ENCODE measurements around the gene SH3GLB2.

Gene SH3GLB2

DNA sequence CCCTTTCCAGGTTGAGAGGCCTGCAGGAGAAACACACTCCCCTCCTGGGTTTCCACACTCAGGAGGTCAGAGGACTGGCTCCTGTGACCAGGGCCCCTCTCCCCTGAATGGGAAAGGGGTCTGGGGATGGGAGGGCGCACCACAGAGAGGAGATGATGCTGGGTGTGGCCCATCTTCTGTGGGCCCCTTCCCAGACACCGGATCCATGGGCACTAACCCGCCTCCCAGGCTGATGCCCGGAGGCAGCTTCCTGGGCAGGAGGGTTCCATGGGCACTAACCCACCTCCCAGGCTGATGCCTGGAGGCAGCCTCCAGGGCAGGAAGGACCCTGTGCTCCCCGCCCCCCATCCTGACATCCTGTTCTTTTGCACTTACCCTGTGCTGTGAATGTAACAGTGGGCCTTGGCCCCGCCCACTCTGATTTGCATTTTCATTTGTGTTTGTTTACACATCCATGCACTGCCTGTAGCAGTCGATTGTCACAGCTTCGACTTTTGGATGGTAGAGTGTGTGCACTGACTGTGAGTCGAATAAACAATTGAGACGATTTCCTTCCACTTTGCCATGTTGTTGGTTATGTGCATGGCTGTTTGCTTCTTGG is 43.5 kb upstream of the SH3GLB2 start:
- FAIRE-seq (no peak), DNase-seq (ENCODE audit: insufficient read length, low spot score) (no peak)
- TF ChIP-seq, protein P1, sequence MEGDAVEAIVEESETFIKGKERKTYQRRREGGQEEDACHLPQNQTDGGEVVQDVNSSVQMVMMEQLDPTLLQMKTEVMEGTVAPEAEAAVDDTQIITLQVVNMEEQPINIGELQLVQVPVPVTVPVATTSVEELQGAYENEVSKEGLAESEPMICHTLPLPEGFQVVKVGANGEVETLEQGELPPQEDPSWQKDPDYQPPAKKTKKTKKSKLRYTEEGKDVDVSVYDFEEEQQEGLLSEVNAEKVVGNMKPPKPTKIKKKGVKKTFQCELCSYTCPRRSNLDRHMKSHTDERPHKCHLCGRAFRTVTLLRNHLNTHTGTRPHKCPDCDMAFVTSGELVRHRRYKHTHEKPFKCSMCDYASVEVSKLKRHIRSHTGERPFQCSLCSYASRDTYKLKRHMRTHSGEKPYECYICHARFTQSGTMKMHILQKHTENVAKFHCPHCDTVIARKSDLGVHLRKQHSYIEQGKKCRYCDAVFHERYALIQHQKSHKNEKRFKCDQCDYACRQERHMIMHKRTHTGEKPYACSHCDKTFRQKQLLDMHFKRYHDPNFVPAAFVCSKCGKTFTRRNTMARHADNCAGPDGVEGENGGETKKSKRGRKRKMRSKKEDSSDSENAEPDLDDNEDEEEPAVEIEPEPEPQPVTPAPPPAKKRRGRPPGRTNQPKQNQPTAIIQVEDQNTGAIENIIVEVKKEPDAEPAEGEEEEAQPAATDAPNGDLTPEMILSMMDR (IDR thresholded peaks at IDR 0.05; ENCODE audit: insufficient read depth, missing control alignments), result no peak

DNA sequence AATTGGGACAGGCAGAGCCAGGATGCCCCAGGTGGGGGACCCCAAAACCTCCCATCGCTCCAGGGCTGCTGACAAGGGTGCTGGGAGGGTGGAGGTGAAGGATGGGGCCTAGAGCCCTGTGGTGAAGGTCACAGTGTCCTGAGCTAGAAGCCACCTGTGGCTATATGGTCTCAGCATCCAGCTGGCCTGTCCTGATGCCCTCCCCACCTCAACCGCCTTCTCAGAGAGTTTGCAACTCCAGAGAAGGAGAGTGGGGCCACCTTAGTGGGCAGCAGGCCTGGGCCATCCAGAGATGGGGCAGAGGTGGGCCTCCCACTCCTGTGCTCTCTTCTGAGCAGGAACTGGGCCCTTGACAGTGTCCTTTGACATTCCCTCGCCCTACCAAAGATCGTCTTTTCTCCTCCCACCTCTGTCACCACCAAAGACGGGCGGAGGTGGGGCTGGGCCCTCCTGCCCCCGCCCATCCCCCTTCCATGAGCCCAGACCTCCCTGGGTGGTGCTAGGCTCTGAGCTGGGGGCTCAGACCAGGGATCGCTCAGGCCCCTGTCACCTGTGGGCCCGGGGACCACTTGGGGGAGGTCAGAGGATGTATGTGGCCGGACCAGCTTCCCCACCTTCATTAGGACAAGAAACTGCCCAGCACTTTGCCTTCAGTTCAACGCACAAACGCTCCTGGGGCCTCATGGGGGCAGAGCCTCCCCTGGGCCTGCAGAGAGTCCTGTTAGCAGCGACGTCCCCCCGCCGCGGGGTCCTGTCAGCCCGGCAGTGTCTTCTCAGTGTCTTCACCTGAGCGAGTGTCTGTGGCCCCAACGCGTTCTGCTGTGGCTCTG is 42.8 kb upstream of the SH3GLB2 start:
- FAIRE-seq, result no peak
- DNase-seq (ENCODE audit: insufficient read length, low spot score), result no peak
- TF ChIP-seq, protein P1 (IDR thresholded peaks at IDR 0.05; ENCODE audit: insufficient read depth, missing control alignments), result no peak

DNA sequence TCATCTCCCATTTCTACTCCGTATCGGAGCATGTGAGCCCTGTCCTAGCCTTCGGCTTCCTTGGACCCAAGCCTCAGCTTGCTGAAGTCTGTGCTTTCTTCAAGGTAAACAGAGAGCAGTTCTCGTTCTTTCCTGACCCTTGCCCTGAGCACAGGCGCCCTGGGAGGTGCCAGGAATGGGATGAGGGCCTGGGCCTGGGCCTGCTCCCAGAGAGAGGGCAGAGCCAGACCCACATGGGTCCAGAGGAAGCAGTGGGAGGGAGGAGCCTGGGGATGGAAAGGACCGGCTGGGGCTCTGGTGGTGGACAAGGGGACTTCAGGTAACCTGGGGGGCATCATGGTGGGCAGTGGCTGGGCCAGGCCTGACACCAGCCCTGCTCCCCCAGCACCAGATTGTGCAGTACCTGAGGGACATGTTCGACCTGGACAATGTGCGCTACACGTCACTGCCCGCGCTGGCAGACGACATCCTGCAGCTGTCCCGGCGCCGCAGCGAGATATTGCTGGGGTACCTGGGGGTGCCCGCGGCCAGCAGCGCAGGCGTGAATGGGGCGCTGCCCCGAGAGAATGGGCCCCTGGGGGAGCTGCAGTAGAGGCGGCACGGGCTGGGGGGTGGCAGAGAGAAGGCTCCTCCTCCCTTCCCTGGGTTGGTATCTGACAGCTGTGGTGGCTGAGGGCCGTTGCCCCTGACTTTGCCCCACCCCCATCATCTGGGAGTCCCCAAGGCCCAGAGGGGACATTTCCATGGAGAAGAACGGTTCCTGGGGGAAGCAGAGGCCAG is 41.9 kb upstream of the SH3GLB2 start:
- DNase-seq (ENCODE audit: insufficient read length, low spot score), result no peak
- TF ChIP-seq, protein P1 (IDR thresholded peaks at IDR 0.05; ENCODE audit: insufficient read depth, missing control alignments), result no peak
- FAIRE-seq, result no peak

DNA sequence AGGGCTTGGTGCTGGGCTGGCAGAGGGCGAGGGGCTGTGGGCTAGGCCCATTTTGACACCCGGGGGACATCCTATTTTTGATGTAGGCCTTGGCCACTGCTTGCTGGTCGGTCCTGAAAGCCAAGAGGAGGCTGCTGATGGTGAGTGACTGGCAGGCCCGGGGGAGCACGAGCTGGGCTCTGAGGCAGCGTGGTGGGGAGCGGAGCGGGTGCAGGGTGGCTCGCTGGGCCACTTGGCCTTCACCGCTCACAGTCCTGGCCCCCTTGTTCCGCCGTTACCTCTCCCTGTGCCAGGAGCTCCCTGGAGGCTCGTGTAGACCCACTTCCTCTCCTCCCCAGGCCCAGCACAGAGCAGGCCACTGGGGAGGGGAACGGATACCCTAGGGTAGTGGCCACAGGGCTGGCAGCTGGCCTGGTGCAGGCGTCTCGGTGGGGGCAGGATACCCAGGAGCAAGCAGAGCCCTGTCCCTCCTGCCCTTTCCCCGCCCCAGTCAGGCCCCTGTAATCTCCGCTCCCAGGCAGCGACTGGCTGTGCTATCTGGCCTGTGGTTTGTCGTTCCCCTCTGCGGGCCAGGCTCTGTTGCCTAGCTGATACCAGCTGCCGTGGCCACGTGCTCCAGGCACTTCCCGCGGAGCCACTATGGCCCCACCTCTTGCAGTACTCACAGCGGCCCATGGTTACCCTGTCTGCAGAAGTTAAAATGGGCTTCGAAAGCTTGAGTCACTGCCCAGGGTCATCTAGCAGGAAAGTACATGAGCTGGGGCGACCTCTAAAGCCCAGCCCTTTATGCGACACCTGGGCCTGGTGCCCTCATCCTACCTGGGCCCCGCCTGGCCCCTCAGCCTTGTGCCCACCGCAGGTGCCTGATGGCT is 41.1 kb upstream of the SH3GLB2 start:
- DNase-seq (ENCODE audit: insufficient read length, low spot score), result no peak
- FAIRE-seq, result no peak
- TF ChIP-seq, protein P1 (IDR thresholded peaks at IDR 0.05; ENCODE audit: insufficient read depth, missing control alignments), result no peak

DNA sequence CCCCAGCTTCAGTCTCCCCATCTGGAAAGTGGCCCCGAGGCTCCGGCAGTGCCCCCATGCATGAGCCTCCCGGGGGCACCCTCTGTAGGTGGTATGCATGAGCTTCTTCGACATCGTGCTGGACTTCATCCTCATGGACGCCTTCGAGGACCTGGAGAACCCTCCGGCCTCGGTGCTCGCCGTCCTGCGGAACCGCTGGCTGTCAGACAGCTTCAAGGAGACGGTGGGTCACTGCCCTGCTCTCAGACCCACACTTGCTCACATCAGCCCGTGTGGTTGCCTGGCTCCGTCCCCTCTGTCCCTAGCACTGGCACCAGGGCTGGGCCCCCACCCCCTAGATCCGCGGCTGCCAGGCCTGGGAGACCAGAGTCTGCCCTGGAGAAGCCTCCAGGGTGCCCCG is 40.0 kb upstream of the SH3GLB2 start:
- TF ChIP-seq, protein P1 (IDR thresholded peaks at IDR 0.05; ENCODE audit: insufficient read depth, missing control alignments), result no peak
- DNase-seq (ENCODE audit: insufficient read length, low spot score), result no peak

DNA sequence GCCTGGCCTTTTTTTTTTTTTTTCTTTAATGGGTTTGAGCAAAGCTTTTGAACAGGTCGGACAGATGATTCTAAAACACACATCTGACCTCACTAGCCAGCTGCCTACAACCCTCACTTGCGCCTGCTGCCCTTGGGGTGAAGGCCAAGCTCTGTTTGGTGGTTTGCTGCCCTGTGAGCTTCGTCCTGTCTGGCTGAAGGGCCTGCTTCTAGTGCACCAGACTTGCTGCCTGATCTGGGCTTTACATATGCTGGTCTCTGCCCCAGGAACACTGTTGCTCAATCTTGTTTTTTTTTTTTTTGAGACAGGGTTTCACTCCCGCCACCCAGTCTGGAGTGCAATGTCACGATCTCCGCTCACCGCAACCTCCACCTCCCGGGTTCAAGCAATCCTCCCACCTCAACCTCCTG is 36.4 kb upstream of the SH3GLB2 start:
- TF ChIP-seq, protein P1 (IDR thresholded peaks at IDR 0.05; ENCODE audit: insufficient read depth, missing control alignments), result no peak
- no peak for FAIRE-seq
- DNase-seq (ENCODE audit: insufficient read length, low spot score), result no peak

More for the DNA sequence above, 40.0 kb upstream of the SH3GLB2 start:
- no peak for FAIRE-seq

All from D721Med (cell line).